ENCODE measurements around the gene DHPS.
A peak's percentile ranks its signal among the peaks of the same experiment; 100 is the strongest.
"Not testable (repeated sequence)": the region's sequence is repeated elsewhere in the genome, so short reads cannot be mapped to it uniquely, and the experiment has no call there.

The DHPS gene

GRCh38 chr19:12695997-12696365, 14.3 kb upstream of the DHPS start:
- Mint-ChIP-seq H3K36me3 (ENCODE audit: low read depth) (peaks cover 15% of the 10 kb centered on the region), H3K27me3 (ENCODE audit: low read depth) (no peaks in the 10 kb centered on the region), H3K9me3 (no peaks in the 10 kb centered on the region), H3K4me1 (ENCODE audit: low read depth) (peaks cover 4% of the 10 kb centered on the region), H3K27ac (peak overlapping the region; percentile 45), H3K4me3 (peak overlapping the region; percentile 94)
- DNase-seq (ENCODE audit: low spot score): no peak

- Mint-ChIP-seq H3K4me3 (peak overlapping the region; percentile 71), H3K27ac (peak overlapping the region; percentile 45), H3K4me1 (ENCODE audit: low read depth) (peaks cover 4% of the 10 kb centered on the region), H3K36me3 (ENCODE audit: low read depth) (peaks cover 11% of the 10 kb centered on the region), H3K9me3 (no peaks in the 10 kb centered on the region), H3K27me3 (ENCODE audit: low read depth) (no peaks in the 10 kb centered on the region)
- no peak for DNase-seq (ENCODE audit: low spot score)
Measured at GRCh38 chr19:12695514-12695913, 13.8 kb upstream of the DHPS start.

- Mint-ChIP-seq H3K4me1 (ENCODE audit: low read depth) (peaks cover 4% of the 10 kb centered on the region), H3K27me3 (ENCODE audit: low read depth) (no peaks in the 10 kb centered on the region), H3K27ac (peak overlapping the region; percentile 2), H3K36me3 (ENCODE audit: low read depth) (peaks cover 9% of the 10 kb centered on the region), H3K9me3 (no peaks in the 10 kb centered on the region), H3K4me3 (no peak overlapping the region)
- no peak for DNase-seq (ENCODE audit: low spot score)
Measured at GRCh38 chr19:12695096-12695495, 13.4 kb upstream of the DHPS start.

- H3K27ac Mint-ChIP-seq: no peak overlapping the region
- peaks cover 8% of the 10 kb centered on the region for H3K36me3 Mint-ChIP-seq (ENCODE audit: low read depth)
- H3K27me3 Mint-ChIP-seq (ENCODE audit: low read depth): no peaks in the 10 kb centered on the region
- H3K4me3 Mint-ChIP-seq: no peak overlapping the region
- no peaks in the 10 kb centered on the region for H3K9me3 Mint-ChIP-seq
- H3K4me1 Mint-ChIP-seq (ENCODE audit: low read depth): peaks cover 4% of the 10 kb centered on the region
- DNase-seq (ENCODE audit: low spot score): no peak
Measured at GRCh38 chr19:12694641-12695040, 13.0 kb upstream of the DHPS start.

- peaks cover 4% of the 10 kb centered on the region for H3K4me1 Mint-ChIP-seq (ENCODE audit: low read depth)
- H3K36me3 Mint-ChIP-seq (ENCODE audit: low read depth): peaks cover 2% of the 10 kb centered on the region
Measured at GRCh38 chr19:12692960-12693359, 11.3 kb upstream of the DHPS start.

GRCh38 chr19:12689581-12690216, 8.0 kb upstream of the DHPS start:
- H3K9me3 Mint-ChIP-seq: no peaks in the 10 kb centered on the region
- no peaks in the 10 kb centered on the region for H3K27me3 Mint-ChIP-seq (ENCODE audit: low read depth)
- H3K4me1 Mint-ChIP-seq (ENCODE audit: low read depth): no peaks in the 10 kb centered on the region
- H3K36me3 Mint-ChIP-seq (ENCODE audit: low read depth): no peaks in the 10 kb centered on the region
- no peak overlapping the region for H3K27ac Mint-ChIP-seq
- DNase-seq (ENCODE audit: low spot score): no peak
- H3K4me3 Mint-ChIP-seq: no peak overlapping the region

More at GRCh38 chr19:12692960-12693359, 11.3 kb upstream of the DHPS start:
- Mint-ChIP-seq H3K9me3 (no peaks in the 10 kb centered on the region), H3K27me3 (ENCODE audit: low read depth) (no peaks in the 10 kb centered on the region), H3K27ac (no peak overlapping the region), H3K4me3 (no peak overlapping the region)
- no peak for DNase-seq (ENCODE audit: low spot score)

GRCh38 chr19:12689012-12689411, 7.3 kb upstream of the DHPS start:
- DNase-seq (ENCODE audit: low spot score): no peak
- Mint-ChIP-seq H3K36me3 (ENCODE audit: low read depth) (no peaks in the 10 kb centered on the region), H3K27ac (no peak overlapping the region), H3K27me3 (ENCODE audit: low read depth) (no peaks in the 10 kb centered on the region), H3K9me3 (no peaks in the 10 kb centered on the region), H3K4me3 (no peak overlapping the region), H3K4me1 (ENCODE audit: low read depth) (no peaks in the 10 kb centered on the region)

- Mint-ChIP-seq H3K27ac (no peak within 1 kb of the TSS), H3K36me3 (ENCODE audit: low read depth) (no peaks in the 10 kb centered on the region), H3K9me3 (no peaks in the 10 kb centered on the region), H3K4me1 (ENCODE audit: low read depth) (no peaks in the 10 kb centered on the region), H3K27me3 (ENCODE audit: low read depth) (no peaks in the 10 kb centered on the region), H3K4me3 (no peak within 1 kb of the TSS)
- no peak for DNase-seq (ENCODE audit: low spot score)
Measured at GRCh38 chr19:12687496-12688196, 6.0 kb upstream of the DHPS start, which contains the start of gene GNG14. GNG14 (plus strand) TSS chr19:12687998; CDS start chr19:12688049, 51 bp downstream.

GRCh38 chr19:12685831-12686230, 4.2 kb upstream of the DHPS start:
- H3K9me3 Mint-ChIP-seq: no peaks in the 10 kb centered on the region
- peaks cover 6% of the 10 kb centered on the region for H3K36me3 Mint-ChIP-seq (ENCODE audit: low read depth)
- peaks cover 4% of the 10 kb centered on the region for H3K4me1 Mint-ChIP-seq (ENCODE audit: low read depth)
- no peak for DNase-seq (ENCODE audit: low spot score)
- H3K4me3 Mint-ChIP-seq: no peak overlapping the region
- H3K27me3 Mint-ChIP-seq (ENCODE audit: low read depth): no peaks in the 10 kb centered on the region
- H3K27ac Mint-ChIP-seq: no peak overlapping the region

GRCh38 chr19:12680034-12680433, 1.6 kb downstream of the DHPS start:
- peaks cover 16% of the 10 kb centered on the region for H3K4me1 Mint-ChIP-seq (ENCODE audit: low read depth)
- H3K9me3 Mint-ChIP-seq: no peaks in the 10 kb centered on the region
- no peak for DNase-seq (ENCODE audit: low spot score)
- H3K27ac Mint-ChIP-seq: no peak overlapping the region
- no peaks in the 10 kb centered on the region for H3K27me3 Mint-ChIP-seq (ENCODE audit: low read depth)
- peaks cover 33% of the 10 kb centered on the region for H3K36me3 Mint-ChIP-seq (ENCODE audit: low read depth)
- H3K4me3 Mint-ChIP-seq: peak overlapping the region; percentile 93

GRCh38 chr19:12678039-12678438, 3.6 kb downstream of the DHPS start:
- H3K4me3 Mint-ChIP-seq; H3K27ac Mint-ChIP-seq; DNase-seq (ENCODE audit: low spot score); H3K9me3 Mint-ChIP-seq; H3K27me3 Mint-ChIP-seq (ENCODE audit: low read depth): not testable (repeated sequence)
- peaks cover 45% of the 10 kb centered on the region for H3K36me3 Mint-ChIP-seq (ENCODE audit: low read depth)
- peaks cover 17% of the 10 kb centered on the region for H3K4me1 Mint-ChIP-seq (ENCODE audit: low read depth)

- DNase-seq (ENCODE audit: low spot score): no peak
- Mint-ChIP-seq H3K4me3 (no peak overlapping the region), H3K27ac (no peak overlapping the region), H3K9me3 (no peaks in the 10 kb centered on the region), H3K4me1 (ENCODE audit: low read depth) (peaks cover 20% of the 10 kb centered on the region), H3K36me3 (ENCODE audit: low read depth) (peaks cover 53% of the 10 kb centered on the region), H3K27me3 (ENCODE audit: low read depth) (no peaks in the 10 kb centered on the region)
Measured at GRCh38 chr19:12676928-12677327, 4.8 kb downstream of the DHPS start.

- Mint-ChIP-seq H3K4me3 (no peak overlapping the region), H3K27me3 (ENCODE audit: low read depth) (no peaks in the 10 kb centered on the region), H3K36me3 (ENCODE audit: low read depth) (peaks cover 55% of the 10 kb centered on the region), H3K9me3 (no peaks in the 10 kb centered on the region), H3K4me1 (ENCODE audit: low read depth) (peaks cover 21% of the 10 kb centered on the region), H3K27ac (no peak overlapping the region)
- peak; percentile 78 for DNase-seq (ENCODE audit: low spot score)
Measured at GRCh38 chr19:12676384-12676792, 5.3 kb downstream of the DHPS start.

GRCh38 chr19:12675940-12676339, 5.7 kb downstream of the DHPS start:
- Mint-ChIP-seq H3K27me3 (ENCODE audit: low read depth) (no peaks in the 10 kb centered on the region), H3K27ac (no peak overlapping the region), H3K36me3 (ENCODE audit: low read depth) (peaks cover 51% of the 10 kb centered on the region), H3K9me3 (no peaks in the 10 kb centered on the region), H3K4me1 (ENCODE audit: low read depth) (peaks cover 18% of the 10 kb centered on the region), H3K4me3 (no peak overlapping the region)
- DNase-seq (ENCODE audit: low spot score): no peak
